ENCODE results near the gene WNT3A.

DNA sequence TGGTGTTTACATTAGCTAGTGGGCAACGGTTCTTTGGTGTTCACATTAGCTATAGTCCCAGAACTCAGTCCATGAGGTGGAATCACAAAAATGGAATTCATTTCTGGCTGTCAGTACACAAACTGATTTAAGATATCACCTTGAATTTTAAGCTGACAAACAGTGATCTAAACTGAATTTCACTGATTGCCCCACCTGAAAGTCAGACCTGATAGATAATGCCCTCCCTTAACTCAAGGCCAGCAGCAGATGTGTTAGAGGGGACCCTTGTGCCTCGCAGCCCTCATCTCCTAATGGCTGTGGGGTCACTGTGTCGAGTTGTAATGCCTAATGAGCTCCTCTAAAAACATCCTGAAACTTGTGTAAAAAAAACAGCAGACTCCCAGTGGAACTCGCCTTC is 84.3 kb downstream of the WNT3A start:
- no peak for TF ChIP-seq POLR2A (IDR thresholded peaks at IDR 0.05)
- TF ChIP-seq, protein P1, sequence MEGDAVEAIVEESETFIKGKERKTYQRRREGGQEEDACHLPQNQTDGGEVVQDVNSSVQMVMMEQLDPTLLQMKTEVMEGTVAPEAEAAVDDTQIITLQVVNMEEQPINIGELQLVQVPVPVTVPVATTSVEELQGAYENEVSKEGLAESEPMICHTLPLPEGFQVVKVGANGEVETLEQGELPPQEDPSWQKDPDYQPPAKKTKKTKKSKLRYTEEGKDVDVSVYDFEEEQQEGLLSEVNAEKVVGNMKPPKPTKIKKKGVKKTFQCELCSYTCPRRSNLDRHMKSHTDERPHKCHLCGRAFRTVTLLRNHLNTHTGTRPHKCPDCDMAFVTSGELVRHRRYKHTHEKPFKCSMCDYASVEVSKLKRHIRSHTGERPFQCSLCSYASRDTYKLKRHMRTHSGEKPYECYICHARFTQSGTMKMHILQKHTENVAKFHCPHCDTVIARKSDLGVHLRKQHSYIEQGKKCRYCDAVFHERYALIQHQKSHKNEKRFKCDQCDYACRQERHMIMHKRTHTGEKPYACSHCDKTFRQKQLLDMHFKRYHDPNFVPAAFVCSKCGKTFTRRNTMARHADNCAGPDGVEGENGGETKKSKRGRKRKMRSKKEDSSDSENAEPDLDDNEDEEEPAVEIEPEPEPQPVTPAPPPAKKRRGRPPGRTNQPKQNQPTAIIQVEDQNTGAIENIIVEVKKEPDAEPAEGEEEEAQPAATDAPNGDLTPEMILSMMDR (IDR thresholded peaks at IDR 0.05) = no peak
